HEK293T (cell line): ENCODE results near the gene YPEL1.

Experiments used
- CTCF ChIA-PET: fragments of 350-600 bp; formaldehyde crosslinking; extraction: SDS; loops from one replicate; lab custom pipeline; 2021; ENCODE audit warnings: antibody characterized with exemption, inconsistent platforms; lab: Yijun Ruan, JAX
- POLR2A ChIA-PET: fragments of 350-600 bp; formaldehyde crosslinking; extraction: SDS; loops from one replicate; lab custom pipeline; 2020; ENCODE audit warnings: antibody characterized with exemption, inconsistent platforms; lab: Yijun Ruan, JAX
- DNase-seq: peaks from one replicate; pipeline ENCODE4 v3.0.0; 2012; ENCODE audit warnings: mixed read lengths; ENCODE audit errors: extremely low spot score
- BHLHE40 ChIP-seq: fragments of 450-650 bp; IDR thresholded peaks from 2 replicates; pipeline ENCODE4 v1.6.1; 2016; ENCODE audit warnings: mild to moderate bottlenecking, moderate library complexity, borderline replicate concordance
- FOXK2 ChIP-seq: fragments of 450-650 bp; IDR thresholded peaks from 2 replicates; pipeline ENCODE4 v1.6.1; 2016; ENCODE audit warnings: mild to moderate bottlenecking
- LEF1 ChIP-seq: fragments of 450-650 bp; IDR thresholded peaks from 2 replicates; pipeline ENCODE4 v1.6.1; 2017; ENCODE audit warnings: mild to moderate bottlenecking, borderline replicate concordance
- TARDBP ChIP-seq: fragments of 450-650 bp; IDR thresholded peaks from 2 replicates; pipeline ENCODE4 v1.6.1; 2016

Gene YPEL1

GRCh38 chr22:21650823-21651520 is 84.6 kb downstream of the YPEL1 start:
- POLR2A ChIA-PET, result interaction anchor here (0.7 to 3.8 kb wide), 4 partner anchors 9 to 22 kb away, joined by 3 to 27 read pairs (median 12); partner anchors contain the start of genes PPIL2 and SDF2L1
- CTCF ChIA-PET, result interaction anchor here (0.6 to 1.0 kb wide), 2 partner anchors 47 to 94 kb away, joined by 3 to 6 read pairs; no protein-coding TSS in a partner anchor
- DNase-seq, result no peak
- TF ChIP-seq BHLHE40, result no peak

- ChIA-PET CTCF (interaction anchor here (0.6 kb wide), 1 partner anchor 94 kb away, joined by 6 read pairs; no protein-coding TSS in a partner anchor), POLR2A (no interaction called here)
- DNase-seq, result no peak
- TF ChIP-seq LEF1, result no peak
- TF ChIP-seq TARDBP, result no peak
- TF ChIP-seq FOXK2, result no peak
Measured at GRCh38 chr22:21650280-21650679, 85.3 kb downstream of the YPEL1 start.
